GM21825 (cell line): ENCODE results near the gene IPO5.
"Not testable (repeated sequence)": the region's sequence is repeated elsewhere in the genome, so short reads cannot be mapped to it uniquely, and the experiment has no call there.

Experiments
- ATAC-seq: cut with Tn5 transposase; IDR thresholded peaks from one replicate; pipeline ENCODE4 v1.9.1; 2021; ENCODE audit warnings: mild to moderate bottlenecking, moderate library complexity; ENCODE audit not compliant: unreplicated experiment

Gene IPO5

DNA sequence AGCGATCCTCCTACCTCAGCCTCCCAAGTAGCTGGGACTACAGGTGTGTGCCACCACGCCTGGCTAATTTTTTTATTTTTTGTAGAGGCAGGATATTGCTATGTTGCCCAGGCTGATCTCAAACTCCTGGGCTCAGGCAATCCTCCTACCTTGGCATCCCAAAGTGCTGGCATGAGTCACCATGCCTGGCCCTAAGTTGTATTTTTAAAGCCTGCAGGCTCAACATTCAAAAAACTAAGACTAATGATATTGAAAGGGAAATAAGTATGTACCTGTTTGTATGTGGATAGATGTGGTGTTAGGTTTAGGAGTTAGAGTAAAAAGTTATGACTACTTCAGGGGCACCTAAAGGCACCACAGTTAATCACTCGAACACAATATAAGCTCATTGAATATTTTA lies 5.4 kb upstream of the IPO5 start:
- no peak for ATAC-seq

DNA sequence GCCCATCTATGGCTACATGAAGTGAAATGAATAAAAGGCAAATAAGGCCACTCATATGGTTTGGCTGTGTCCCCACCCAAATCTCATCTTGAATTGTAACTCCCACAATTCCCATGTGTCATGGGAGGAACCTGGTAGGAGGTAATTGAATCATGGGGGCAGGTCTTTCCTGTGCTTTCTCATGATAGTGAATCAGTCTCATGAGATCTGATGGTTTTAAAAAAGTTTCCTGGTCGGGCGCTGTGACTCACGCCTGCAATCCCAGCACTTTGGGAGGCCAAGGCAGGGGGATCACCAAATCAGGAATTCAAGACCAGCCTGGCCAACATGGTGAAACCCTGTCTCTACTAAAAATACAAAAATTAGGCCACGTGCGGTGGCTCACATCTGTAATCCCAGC lies 4.2 kb upstream of the IPO5 start:
- ATAC-seq = not testable (repeated sequence)

DNA sequence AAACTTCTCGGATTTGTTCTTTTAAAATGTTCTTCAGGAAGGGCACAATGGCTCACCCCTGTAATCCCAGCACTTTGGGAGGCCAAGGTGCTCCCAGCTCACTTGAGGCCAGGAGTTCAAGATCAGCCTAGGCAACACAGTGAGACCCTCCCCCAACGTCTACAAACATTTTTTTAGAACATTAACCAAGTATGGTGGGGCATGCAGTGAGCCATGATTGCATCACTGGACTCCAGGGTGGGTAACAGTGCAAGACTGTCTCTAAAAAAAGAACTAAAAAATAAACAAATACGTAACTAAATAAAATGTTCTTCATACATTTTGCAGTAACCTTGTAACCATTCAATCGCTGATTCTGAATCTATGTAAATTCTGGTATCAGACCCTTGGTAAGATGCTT lies 2.1 kb upstream of the IPO5 start:
- no peak for ATAC-seq

DNA sequence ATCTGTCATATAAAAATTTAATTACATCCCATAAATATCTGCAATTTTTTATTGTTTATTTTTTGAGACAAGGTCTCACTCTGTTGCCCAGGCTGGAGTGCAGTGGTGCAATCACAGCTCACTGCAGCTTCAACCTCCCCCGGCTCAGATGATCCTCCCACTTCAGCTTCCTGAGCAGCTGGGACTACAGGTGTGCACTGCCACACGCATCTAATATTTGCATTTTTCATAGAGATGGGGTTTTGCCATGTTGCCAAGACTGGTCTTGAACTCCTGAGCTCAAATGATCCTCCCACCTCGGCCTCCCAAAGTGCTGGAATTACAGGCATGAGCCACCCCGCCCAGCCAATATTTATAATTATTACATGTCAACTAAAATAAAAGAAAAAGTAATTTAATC lies 644 bp upstream of the IPO5 start:
- ATAC-seq = not testable (repeated sequence)

DNA sequence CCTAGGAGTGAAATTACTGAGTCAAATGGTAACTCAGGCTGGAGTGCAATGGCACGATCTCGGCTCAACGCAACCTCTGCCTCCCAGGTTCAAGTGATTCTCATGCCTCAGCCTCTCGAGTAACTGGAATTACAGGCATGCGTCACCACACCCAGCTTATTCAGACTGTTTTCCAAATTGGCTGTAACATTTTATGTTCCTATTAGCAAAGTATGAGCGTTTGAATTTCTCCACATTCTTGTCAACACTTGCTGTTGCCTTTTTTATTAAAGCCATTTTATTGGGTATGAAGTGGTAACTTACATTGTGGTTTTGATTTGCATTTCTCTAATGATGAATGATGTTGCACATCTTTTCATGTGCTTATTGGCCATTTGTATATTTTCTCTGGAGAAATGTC lies 7.9 kb downstream of the IPO5 start:
- ATAC-seq = no peak

DNA sequence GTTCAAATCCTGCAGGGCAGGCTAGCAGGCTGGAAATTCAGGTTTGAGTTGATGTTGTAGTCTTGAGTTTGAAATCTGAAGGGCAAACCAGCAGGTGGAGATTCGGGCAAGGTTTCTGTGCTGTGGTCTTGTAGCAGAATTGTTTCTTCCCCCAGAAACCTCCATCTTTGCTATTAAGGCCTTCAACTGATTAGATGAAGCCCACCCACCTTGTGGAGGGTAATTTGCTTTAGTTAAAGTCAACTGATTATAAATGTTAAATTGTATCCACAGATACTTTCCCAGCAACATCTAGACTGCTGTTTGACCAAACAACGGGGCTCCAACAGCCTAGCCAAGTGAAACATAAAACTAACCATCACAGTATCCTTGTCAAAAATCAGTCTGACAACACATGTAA lies 9.4 kb downstream of the IPO5 start:
- no peak for ATAC-seq

DNA sequence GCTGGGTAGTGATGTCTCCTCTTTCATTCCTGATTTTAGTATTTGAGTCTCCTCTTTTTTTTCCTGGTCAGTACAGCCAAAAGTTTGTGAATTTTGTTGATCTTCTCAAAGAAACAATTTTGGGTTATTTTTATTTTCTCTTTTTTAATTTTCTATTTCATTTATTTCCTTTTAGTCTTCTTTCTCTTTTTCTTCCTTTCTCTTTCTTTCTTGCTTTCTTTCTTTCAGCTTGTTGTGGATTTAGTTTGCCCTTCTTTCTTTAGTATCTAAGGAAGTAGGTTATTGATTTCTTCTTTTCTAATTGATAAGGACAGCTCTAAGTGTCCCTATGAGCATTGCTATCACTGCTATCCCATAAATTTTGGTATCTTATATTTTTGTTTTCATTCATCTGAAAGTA lies 13.8 kb downstream of the IPO5 start:
- ATAC-seq = no peak

DNA sequence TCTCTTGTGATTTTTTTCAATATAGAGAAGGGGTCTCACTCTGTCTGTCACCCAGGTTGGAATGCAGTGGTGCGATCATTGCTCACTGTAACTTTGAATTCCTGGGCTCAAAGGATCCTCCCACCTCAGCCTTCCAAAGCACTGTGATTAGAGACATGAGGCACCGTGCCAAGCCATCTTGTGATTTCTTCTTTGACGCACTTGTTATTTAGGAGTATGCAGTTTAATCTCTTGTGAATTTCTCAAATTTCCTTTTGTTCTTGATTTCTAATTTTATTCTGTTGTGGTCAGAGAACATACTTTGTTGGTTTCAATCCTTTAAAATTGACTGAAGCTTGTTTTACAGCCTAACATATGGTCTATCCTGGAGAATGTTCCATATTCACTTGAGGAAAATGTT lies 14.5 kb downstream of the IPO5 start:
- ATAC-seq = no peak

DNA sequence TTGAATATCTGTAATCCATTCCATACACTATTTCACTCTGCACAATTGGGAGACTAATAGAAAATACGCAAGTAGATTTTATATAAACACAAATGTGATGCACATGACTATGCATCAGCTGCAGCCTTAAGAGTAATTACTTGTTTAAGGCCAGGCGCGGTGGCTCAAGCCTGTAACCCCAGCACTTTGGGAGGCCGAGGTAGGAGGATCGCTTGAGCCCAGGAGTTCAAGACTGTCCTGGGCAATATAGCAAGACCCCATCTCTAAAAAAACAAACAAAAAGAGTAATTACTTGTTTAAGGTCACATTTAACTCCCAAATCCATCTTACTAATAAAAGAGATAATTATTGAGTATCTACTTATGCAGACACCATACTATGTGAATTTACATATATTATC lies 18.0 kb downstream of the IPO5 start:
- ATAC-seq = no peak

DNA sequence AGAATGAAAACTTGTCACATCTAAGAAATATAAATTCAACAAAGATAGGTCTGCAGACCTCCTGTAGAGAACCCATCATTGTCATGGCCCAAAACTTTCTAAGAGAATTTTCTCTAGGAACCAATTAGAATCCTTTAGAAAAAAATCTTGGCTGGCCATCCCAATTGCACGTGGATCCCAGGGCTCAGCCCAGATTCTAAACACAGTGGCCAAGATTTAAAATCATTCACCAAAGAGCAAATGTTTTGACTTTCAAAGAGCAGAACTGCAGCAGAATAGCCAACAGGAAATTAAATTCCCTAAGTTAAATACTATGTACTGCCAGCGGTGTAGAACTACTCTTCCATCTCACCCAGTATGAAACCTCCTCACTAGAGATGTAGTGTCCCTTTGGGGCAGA lies 21.3 kb downstream of the IPO5 start:
- ATAC-seq = no peak

DNA sequence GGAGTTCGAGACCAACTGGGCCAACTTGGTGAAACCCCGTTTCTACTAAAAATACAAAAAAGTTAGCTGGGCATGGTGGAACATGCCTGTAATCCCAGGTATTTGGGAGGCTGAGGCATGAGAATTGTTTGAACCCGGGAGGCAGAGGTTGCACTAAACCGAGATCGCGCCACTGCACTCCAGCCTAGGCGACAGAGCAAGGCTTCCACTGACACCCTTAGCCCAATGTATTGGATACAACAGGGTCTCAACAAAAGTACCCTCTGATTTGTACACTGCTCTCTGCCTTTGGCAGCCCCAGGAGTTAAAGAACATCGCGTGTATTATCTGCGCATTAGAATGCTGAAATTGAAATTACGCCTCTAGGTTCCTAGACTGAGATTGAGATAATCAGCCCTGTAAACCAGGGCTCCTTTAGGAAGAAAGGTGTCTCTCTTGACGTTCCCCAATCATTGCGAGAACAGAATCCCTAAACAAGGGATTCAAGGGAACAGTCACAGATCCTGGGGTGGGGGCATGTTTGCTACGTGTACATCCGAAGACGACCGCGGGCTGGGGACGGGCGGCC lies 21.9 kb downstream of the IPO5 start:
- no peak for ATAC-seq

DNA sequence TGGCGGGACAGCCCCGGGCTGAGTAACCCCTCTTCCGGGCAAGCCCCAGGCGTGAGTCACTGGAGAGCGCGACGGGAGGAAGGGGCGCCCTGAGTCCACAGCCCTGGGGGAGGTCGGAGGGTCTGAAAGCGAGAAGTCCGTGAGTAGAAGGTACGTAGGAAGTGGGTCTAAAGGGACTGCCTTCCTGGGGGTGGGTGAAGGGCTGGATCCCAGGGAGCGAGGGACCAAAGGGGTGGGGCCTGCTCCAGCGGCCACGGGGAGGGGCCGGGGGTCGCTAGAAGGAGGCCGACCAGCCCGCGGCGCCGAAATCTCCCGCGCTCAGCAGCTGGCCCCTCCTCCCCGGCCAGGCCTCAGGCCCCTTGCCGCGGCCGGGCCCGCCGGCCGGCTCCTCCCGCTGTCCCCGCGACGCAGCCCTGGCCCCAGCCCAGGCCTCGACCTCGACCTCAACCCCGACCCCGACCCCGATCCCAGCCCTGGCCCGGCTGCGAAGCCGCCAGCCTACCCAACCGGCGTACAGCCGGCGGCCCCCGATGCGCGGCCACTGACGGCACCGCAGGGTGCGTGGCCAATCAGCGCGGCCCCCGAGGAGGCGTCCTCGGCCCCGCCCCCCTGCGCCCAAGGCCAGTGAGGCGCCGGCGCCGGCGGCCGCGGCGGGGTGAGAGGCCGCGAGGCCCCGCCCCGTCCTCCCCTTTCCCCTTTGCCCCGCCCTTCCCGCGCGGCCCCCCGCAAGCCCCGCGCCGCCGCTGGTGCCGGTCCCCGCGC lies 22.6 kb downstream of the IPO5 start:
- ATAC-seq = peak; percentile 85

DNA sequence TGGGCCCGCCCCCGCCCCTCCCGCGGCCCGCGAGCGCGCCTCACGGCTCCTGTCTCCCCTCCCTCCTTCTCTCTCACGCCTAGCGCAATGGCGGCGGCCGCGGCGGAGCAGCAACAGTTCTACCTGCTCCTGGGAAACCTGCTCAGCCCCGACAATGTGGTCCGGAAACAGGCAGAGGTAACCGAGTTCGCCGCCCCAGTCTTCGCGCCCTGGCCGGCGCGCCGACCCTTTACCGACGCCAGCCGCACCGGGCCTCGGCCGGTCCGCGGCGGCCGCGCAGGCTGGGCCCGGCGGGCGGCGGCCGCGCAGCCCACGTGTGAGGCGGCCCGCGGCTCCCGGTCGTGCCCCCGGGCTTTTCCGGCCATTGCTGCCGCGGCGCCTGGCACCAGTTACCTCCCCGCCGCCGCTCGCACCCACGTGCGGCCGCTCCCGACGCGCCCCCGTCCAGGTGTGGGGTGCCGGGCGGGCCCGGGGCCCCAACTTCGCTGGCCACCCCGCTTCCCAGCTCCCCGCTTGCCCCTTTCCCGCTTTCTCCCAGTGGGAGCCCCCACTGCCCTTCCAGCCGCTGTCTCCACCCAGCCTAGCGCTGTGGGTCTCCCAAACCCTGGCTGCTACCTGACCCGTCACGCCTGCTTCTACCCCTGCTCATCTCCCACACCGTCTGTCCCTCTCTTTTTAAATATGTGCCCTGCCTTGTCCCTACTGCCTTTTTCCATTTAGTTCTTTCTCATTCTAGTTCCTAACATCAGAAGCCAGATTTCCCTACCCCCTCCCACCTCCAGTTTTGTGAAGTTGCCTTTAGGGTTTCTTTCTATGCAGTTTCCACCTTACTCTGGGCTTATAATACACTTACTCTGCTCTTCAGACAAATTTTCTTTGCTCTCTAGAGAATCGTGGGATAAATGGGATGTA lies 23.4 kb downstream of the IPO5 start:
- ATAC-seq = peak; percentile 34

DNA sequence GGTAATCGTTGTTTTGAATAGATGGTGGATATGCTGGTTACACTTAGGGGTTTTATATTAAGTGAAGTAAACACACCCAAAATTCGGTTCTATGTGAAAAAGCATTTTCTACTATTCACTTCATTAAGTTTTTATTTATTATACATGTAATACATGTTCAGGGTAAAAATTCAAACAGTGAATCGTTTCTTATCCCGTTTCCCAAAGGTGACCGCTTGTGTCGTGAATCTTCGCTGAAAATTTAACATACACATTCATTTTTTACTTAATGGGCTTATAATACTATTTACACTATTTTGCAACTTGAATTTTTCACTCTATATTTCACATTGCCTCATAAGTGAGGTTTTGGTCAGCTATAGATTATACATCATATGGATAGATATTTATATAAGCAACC lies 24.5 kb downstream of the IPO5 start:
- ATAC-seq = no peak

DNA sequence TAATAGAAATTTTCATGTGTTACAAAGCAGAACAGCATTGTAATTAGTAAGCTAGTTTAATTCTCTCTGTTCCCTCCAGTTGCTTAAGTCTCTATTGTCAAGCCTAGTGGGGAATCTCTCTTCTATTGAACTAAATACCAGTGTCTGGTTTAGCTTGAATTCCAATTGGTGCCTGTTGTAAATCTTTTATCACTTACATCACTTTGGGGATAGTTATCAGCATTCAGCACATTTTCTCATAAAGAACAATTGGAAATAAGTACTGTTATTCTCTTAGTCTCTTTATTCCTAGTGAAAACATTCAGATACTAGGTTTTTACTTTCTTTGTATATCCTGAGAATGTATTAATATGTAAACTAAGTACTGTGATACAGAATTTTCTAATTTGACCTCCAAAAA lies 25.2 kb downstream of the IPO5 start:
- ATAC-seq = no peak

DNA sequence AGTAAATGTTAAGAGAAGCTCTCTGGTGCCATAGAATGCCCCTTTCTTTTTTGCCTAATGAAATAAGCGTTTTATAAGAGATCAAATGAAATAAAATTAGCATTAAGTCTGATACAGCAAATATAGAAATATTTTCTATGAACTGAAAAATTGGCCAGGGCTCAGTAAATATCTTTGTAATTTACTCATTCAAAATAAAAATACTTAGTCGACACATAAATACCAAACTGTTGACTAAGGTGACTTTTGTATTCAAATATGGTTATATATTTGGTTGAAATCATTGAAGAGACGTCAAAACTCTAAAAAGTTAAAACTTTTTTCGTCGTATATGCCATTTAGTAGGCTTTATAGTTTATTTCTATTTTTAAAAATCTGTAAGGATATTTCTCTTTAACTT lies 25.6 kb downstream of the IPO5 start:
- ATAC-seq = no peak

DNA sequence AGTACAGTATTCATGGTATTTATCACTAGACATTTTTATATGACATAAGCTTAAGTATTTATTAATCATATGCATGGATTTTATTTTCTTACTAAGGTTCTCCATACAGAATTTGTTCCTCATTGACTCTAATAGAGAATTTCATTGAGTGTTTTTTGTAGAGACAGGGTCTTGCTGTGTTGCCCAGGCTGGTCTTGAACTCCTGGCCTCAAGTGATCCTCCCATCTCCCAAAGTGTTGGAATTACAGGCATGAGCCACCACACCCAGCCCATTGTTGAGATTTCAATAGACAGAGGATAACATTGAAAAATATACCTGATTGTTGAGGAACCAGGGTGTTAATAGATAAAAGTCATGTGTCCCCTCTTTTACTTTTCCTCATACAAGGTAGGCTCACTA lies 26.1 kb downstream of the IPO5 start:
- no peak for ATAC-seq

DNA sequence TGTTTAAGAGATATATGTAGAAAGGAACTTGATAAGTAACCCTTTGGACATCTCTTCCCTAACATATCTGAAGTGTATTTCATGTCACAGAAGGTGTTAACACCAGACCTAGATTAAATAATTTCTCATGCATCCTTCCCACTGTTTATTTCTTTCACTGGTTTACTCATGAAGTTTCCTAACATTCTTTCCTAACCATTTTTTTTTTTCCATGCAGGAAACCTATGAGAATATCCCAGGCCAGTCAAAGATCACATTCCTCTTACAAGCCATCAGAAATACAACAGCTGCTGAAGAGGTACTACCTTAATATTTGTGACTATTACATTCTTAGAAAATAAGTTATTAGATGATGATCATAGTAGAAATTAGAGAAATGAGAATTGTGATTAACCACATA lies 28.8 kb downstream of the IPO5 start:
- ATAC-seq = no peak

DNA sequence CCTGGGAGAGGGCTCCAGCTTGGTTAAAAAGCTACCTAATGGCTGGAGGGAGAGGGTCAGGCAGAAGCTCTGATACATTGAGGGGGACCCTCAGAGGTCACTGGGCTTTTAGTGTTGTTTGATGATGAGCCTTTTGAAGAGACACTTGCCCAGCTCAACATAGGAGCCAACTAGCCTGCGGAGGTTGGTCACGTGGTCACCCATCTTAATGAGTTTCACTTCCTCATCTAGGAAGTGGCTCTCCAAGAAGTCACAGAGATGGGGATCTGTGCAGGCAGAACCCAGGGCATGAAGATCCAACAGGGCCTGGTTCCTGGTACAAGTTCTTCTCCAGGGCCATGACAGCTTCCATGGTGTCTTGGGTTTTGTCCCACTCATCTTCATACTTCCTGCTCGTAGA lies 33.4 kb downstream of the IPO5 start:
- peak; percentile 83 for ATAC-seq

DNA sequence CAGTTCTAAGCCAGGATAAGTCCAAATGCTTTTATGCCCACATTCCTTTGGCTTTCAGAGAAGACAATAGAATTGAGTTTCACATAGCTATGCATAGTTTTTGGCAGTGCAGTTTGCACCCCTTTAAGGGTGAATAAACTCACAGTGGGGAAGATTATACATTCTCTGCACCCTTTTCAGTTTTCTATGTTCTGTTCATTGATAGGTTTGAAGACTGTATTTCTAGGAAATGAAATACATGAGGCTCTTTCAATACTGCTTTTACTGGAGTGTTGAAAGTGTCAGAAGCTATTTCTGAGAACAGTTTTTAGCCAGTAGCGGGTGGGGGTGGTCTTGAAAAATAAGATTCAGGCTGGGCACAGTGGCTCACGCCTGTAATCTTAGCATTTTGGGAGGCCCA lies 46.2 kb downstream of the IPO5 start:
- ATAC-seq = no peak

DNA sequence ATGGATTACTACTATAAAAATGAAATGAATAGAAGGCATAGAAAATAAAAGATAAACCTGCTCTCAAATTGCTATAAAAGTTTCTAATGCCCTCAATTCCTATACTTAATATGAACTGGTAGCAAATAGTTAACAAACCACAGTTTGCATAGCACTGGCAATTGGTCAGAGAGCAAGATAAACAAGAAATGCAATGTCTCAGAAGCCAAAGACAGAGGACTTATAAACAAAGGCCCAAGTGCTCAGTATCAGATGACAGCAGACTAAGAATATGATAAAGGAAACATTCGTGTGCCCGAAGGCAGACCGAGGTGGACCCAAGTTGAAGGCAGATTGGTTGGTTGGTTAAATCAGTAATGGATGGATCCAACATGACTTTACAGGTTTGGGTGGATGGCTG lies 50.6 kb downstream of the IPO5 start:
- no peak for ATAC-seq

DNA sequence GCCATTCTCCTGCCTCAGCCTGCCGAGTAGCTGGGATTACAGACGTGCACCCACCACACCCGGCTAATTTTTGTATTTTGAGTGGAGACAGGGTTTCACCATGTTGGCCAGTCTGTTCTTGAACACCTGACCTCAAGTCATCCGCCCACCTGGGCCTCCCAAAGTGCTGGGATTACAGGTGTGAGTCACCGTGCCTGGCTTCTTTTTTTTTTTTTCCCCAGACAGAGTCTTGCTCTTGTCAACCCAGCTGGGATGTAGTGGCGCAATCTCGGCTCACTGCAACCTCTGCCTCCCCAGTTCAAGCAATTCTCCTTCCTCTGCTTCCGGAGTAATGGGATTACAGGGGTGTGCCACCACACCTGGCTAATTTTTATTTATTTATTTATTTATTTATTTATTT lies 51.5 kb downstream of the IPO5 start:
- not testable (repeated sequence) for ATAC-seq
